Small intestine (tissue), 7 donors: ENCODE data around the gene PTP4A2. TPM values are rescaled to one million over a fixed set of nuclear protein-coding genes. Genes with fewer than 3 reads are reported as not detected.

Experiments
- DNase-seq, 2 donors: peaks; one replicate each; pipeline versions ENCODE4 v3.0.0 to v3.0.0-alpha.2; 2013
- FAIRE-seq: peaks from 2 replicates; lab custom pipeline; 2012; peaks lifted over from hg19 to GRCh38; lab: Jason Lieb, UNC
- H3K27ac ChIP-seq, 3 donors: one replicate each; pipeline ENCODE4 v1.5.1; 2013; ENCODE audit warnings: low read length in 2 of 3, mild to moderate bottlenecking in 2 of 3, control low read depth in 1 of 3, inconsistent platforms in 1 of 3, low read depth in 1 of 3, moderate library complexity in 1 of 3
- H3K27me3 ChIP-seq, 3 donors: one replicate each; pipeline ENCODE4 v1.6.1; 2013; ENCODE audit warnings: low read length in 3 of 3, inconsistent platforms in 1 of 3; ENCODE audit not compliant: control insufficient read depth in 3 of 3, insufficient read depth in 3 of 3
- H3K36me3 ChIP-seq, 3 donors: one replicate each; pipeline ENCODE4 v1.6.1; 2013; ENCODE audit warnings: low read length in 3 of 3, inconsistent platforms in 1 of 3, low read depth in 1 of 3, mild to moderate bottlenecking in 1 of 3, moderate library complexity in 1 of 3; ENCODE audit not compliant: control insufficient read depth in 3 of 3, insufficient read depth in 2 of 3
- H3K4me1 ChIP-seq, 3 donors: one replicate each; pipeline ENCODE4 v1.6.1; 2013; ENCODE audit warnings: low read length in 2 of 3, inconsistent platforms in 1 of 3, low read depth in 1 of 3, mild to moderate bottlenecking in 1 of 3, moderate library complexity in 1 of 3; ENCODE audit not compliant: control insufficient read depth in 3 of 3, insufficient read depth in 2 of 3
- H3K4me3 ChIP-seq, 3 donors: one replicate each; pipeline ENCODE4 v1.5.1; 2013; ENCODE audit warnings: low read length in 3 of 3, control low read depth in 1 of 3, inconsistent platforms in 1 of 3, low read depth in 1 of 3, mild to moderate bottlenecking in 1 of 3, moderate library complexity in 1 of 3
- H3K9me3 ChIP-seq, 2 donors: one replicate each; pipeline ENCODE4 v1.6.1; 2013; ENCODE audit warnings: low read depth in 1 of 2, low read length in 1 of 2; ENCODE audit not compliant: control insufficient read depth in 2 of 2, insufficient read depth in 1 of 2
- WGBS, 3 donors: extraction: QIAGEN DNeasy Blood & Tissue Kit; methylation state at CpG; one replicate each; pipeline ENCODE4 v1.1.7; 2013; 5-methylcytosine and 5-hydroxymethylcytosine counted together
- polyA plus RNA-seq, 4 donors: library from polyadenylated mRNA; stranded (reverse) in 3 of 4; unstranded in 1 of 4; fragments of 200-250 nt in 3 of 4; fragments of 120-200 nt in 1 of 4; gene quantifications; one replicate each; pipeline versions ENCODE4 v1.2.1 to v1.2.3, GENCODE V29; 2013
- donor health status: healthy with polysubstance abuse.
- donor health status: control.
- donor health status: control.
- donor health status: Bipolar disorder and iron deficiency.
- donor health status: healthy.

Gene PTP4A2
- polyA plus RNA-seq, 4 donors = 115 to 213 (median 124) TPM

GRCh38 chr1:31980835-31981455 lies 42.8 kb upstream of the PTP4A2 start:
- no peak for DNase-seq
- 75 to 83% (median 75%) methylated on average over 10 of the region's 10 CpGs for WGBS, 3 donors

GRCh38 chr1:31978843-31979400 lies 40.8 kb upstream of the PTP4A2 start:
- 68 to 83% (median 76%) methylated on average over 4 of the region's 4 CpGs for WGBS, 3 donors
- no peak for FAIRE-seq
- H3K27me3 ChIP-seq = no peaks in the 10 kb centered on the region
- H3K9me3 ChIP-seq = no peaks in the 10 kb centered on the region
- no peak overlapping the region for H3K4me3 ChIP-seq
- no peaks in the 10 kb centered on the region for H3K36me3 ChIP-seq
- H3K27ac ChIP-seq = no peak overlapping the region
- H3K4me1 ChIP-seq = no peaks in the 10 kb centered on the region
- DNase-seq = no peak

More at GRCh38 chr1:31980835-31981455, 42.8 kb upstream of the PTP4A2 start:
- FAIRE-seq = no peak
- H3K4me3 ChIP-seq = no peak overlapping the region
- H3K9me3 ChIP-seq = no peaks in the 10 kb centered on the region
- H3K36me3 ChIP-seq = no peaks in the 10 kb centered on the region
- no peaks in the 10 kb centered on the region for H3K27me3 ChIP-seq
- no peaks in the 10 kb centered on the region for H3K4me1 ChIP-seq
- no peak overlapping the region for H3K27ac ChIP-seq

GRCh38 chr1:31977385-31978131 lies 39.4 kb upstream of the PTP4A2 start:
- Histone ChIP-seq H3K27me3 (no peaks in the 10 kb centered on the region), H3K27ac (peak overlapping the region in 1 of 3 donors; percentile 1), H3K4me1 (no peaks in the 10 kb centered on the region), H3K9me3 (no peaks in the 10 kb centered on the region), H3K36me3 (no peaks in the 10 kb centered on the region), H3K4me3 (no peak overlapping the region)
- FAIRE-seq (no peak), DNase-seq (peak; percentile 7 to 30)
- WGBS, 3 donors = 57 to 73% (median 73%) methylated on average over 6 of the region's 6 CpGs

GRCh38 chr1:31976401-31976800 lies 38.2 kb upstream of the PTP4A2 start:
- H3K4me1 ChIP-seq = no peaks in the 10 kb centered on the region
- no peak for FAIRE-seq
- no peaks in the 10 kb centered on the region for H3K27me3 ChIP-seq
- no peak for DNase-seq
- H3K27ac ChIP-seq = no peak overlapping the region
- WGBS, 3 donors = 95 to 98% (median 96%) methylated on average over 1 of the region's 1 CpG
- H3K4me3 ChIP-seq = no peak overlapping the region
- no peaks in the 10 kb centered on the region for H3K36me3 ChIP-seq
- H3K9me3 ChIP-seq = no peaks in the 10 kb centered on the region

GRCh38 chr1:31970873-31971272 lies 32.7 kb upstream of the PTP4A2 start:
- no peaks in the 10 kb centered on the region for H3K9me3 ChIP-seq
- no peaks in the 10 kb centered on the region for H3K4me1 ChIP-seq
- WGBS, 3 donors = 87 to 89% (median 88%) methylated on average over 3 of the region's 3 CpGs
- no peak overlapping the region for H3K4me3 ChIP-seq
- DNase-seq = no peak
- no peaks in the 10 kb centered on the region for H3K36me3 ChIP-seq
- FAIRE-seq = no peak
- no peaks in the 10 kb centered on the region for H3K27me3 ChIP-seq
- H3K27ac ChIP-seq = no peak overlapping the region

GRCh38 chr1:31961536-31961935 lies 23.4 kb upstream of the PTP4A2 start:
- H3K36me3 ChIP-seq = no peaks in the 10 kb centered on the region
- no peaks in the 10 kb centered on the region for H3K9me3 ChIP-seq
- H3K27ac ChIP-seq = peak overlapping the region in 1 of 3 donors; percentile 32
- H3K4me3 ChIP-seq = no peak overlapping the region
- no peak for DNase-seq
- H3K4me1 ChIP-seq = peaks cover 0 to 32% (median 5%) of the 10 kb centered on the region in 3 donors
- no peaks in the 10 kb centered on the region for H3K27me3 ChIP-seq
- no peak for FAIRE-seq
- WGBS, 3 donors = 64 to 74% (median 70%) methylated on average over 8 of the region's 8 CpGs

- no peaks in the 10 kb centered on the region for H3K9me3 ChIP-seq
- no peaks in the 10 kb centered on the region for H3K27me3 ChIP-seq
- no peaks in the 10 kb centered on the region for H3K36me3 ChIP-seq
- FAIRE-seq = no peak
- H3K4me3 ChIP-seq = no peak overlapping the region
- H3K27ac ChIP-seq = no peak overlapping the region
- H3K4me1 ChIP-seq = peaks cover 9 to 47% (median 11%) of the 10 kb centered on the region in 3 donors
- 78 to 87% (median 79%) methylated on average over 6 of the region's 6 CpGs for WGBS, 3 donors
- DNase-seq = peak; percentile 58 to 72
These were observed 21.6 kb upstream of the PTP4A2 start for GRCh38 chr1:31959521-31960340.
